OCI-M2 (cell line): Measurements from ENCODE around the gene HS3ST4.
"Not testable (repeated sequence)": the region's sequence is repeated elsewhere in the genome, so short reads cannot be mapped to it uniquely, and the experiment has no call there.

ENCODE experiments used
- DNase-seq: peaks from one replicate; lab custom pipeline; 2025; ENCODE audit not compliant: unreplicated experiment; lab: John Stamatoyannopoulos, UW

Gene HS3ST4

GRCh38 chr16:26078716-26079355, 387.1 kb downstream of the HS3ST4 start:
- DNase-seq, result no peak

- DNase-seq, result no peak
Measured at GRCh38 chr16:26087091-26087490, 395.3 kb downstream of the HS3ST4 start.

- no peak for DNase-seq
Measured at GRCh38 chr16:26091511-26091910, 399.8 kb downstream of the HS3ST4 start.

- DNase-seq, result not testable (repeated sequence)
Measured at GRCh38 chr16:26098206-26098605, 406.4 kb downstream of the HS3ST4 start.

GRCh38 chr16:26102369-26102768, 410.6 kb downstream of the HS3ST4 start:
- no peak for DNase-seq

GRCh38 chr16:26108836-26109505, 417.2 kb downstream of the HS3ST4 start:
- DNase-seq, result no peak

- no peak for DNase-seq
Measured at GRCh38 chr16:26111900-26112299, 420.1 kb downstream of the HS3ST4 start.

- DNase-seq, result no peak
Measured at GRCh38 chr16:26118575-26118974, 426.8 kb downstream of the HS3ST4 start.

- no peak for DNase-seq
Measured at GRCh38 chr16:26120729-26121128, 429.0 kb downstream of the HS3ST4 start.

- DNase-seq, result no peak
Measured at GRCh38 chr16:26128296-26128695, 436.5 kb downstream of the HS3ST4 start.

- no peak for DNase-seq
Measured at GRCh38 chr16:26129997-26130396, 438.2 kb downstream of the HS3ST4 start.

GRCh38 chr16:26133416-26134093, 441.8 kb downstream of the HS3ST4 start:
- DNase-seq, result no peak

- no peak for DNase-seq
Measured at GRCh38 chr16:26134588-26134987, 442.8 kb downstream of the HS3ST4 start.

GRCh38 chr16:26137956-26138355, 446.2 kb downstream of the HS3ST4 start:
- DNase-seq, result no peak

- no peak for DNase-seq
Measured at GRCh38 chr16:26139091-26139490, 447.3 kb downstream of the HS3ST4 start.

GRCh38 chr16:26139884-26140283, 448.1 kb downstream of the HS3ST4 start:
- no peak for DNase-seq

- no peak for DNase-seq
Measured at GRCh38 chr16:26149364-26150190, 457.8 kb downstream of the HS3ST4 start.

- no peak for DNase-seq
Measured at GRCh38 chr16:26155221-26155620, 463.5 kb downstream of the HS3ST4 start.

GRCh38 chr16:26157319-26157718, 465.6 kb downstream of the HS3ST4 start:
- no peak for DNase-seq

- DNase-seq, result no peak
Measured at GRCh38 chr16:26158142-26158759, 466.5 kb downstream of the HS3ST4 start.
